Measurements from ENCODE around the gene ECPAS. TPM values are rescaled to one million over a fixed set of nuclear protein-coding genes. Genes with fewer than 3 reads are reported as not detected.
A peak's percentile ranks its signal among the peaks of the same experiment; 100 is the strongest.
"Not testable (repeated sequence)": the region's sequence is repeated elsewhere in the genome, so short reads cannot be mapped to it uniquely, and the experiment has no call there.

The ECPAS gene
- total RNA-seq, 4 donors from 2014 or later = 59.4 to 98.4 (median 86.3) TPM

DNA sequence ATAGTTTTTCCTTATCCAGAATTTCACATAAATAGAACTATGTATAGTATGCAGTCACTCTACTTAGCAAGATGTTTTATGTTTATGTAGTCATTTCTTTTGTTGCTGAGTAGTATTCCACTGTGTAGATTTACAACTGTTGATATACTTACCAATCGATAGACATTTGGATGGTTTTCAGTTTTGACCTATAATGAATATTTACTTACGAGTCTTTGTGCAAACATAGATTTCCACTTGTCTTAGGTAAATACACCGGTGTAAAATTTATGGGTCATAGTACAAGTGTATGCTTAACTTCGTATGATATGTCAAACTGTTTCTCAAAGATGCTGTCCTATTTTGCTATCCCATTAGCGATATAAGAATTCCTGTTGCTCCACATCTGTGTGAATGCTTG is 134.4 kb downstream of the ECPAS start:
- no peaks in the 10 kb centered on the region for H3K4me1 ChIP-seq
- H3K27ac ChIP-seq = no peak overlapping the region
- TF ChIP-seq, protein P1, sequence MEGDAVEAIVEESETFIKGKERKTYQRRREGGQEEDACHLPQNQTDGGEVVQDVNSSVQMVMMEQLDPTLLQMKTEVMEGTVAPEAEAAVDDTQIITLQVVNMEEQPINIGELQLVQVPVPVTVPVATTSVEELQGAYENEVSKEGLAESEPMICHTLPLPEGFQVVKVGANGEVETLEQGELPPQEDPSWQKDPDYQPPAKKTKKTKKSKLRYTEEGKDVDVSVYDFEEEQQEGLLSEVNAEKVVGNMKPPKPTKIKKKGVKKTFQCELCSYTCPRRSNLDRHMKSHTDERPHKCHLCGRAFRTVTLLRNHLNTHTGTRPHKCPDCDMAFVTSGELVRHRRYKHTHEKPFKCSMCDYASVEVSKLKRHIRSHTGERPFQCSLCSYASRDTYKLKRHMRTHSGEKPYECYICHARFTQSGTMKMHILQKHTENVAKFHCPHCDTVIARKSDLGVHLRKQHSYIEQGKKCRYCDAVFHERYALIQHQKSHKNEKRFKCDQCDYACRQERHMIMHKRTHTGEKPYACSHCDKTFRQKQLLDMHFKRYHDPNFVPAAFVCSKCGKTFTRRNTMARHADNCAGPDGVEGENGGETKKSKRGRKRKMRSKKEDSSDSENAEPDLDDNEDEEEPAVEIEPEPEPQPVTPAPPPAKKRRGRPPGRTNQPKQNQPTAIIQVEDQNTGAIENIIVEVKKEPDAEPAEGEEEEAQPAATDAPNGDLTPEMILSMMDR (IDR thresholded peaks at IDR 0.05) = no peak
- TF ChIP-seq POLR2A (IDR thresholded peaks at IDR 0.05) = no peak
- TF ChIP-seq EP300 (IDR thresholded peaks at IDR 0.05) = no peak
- TF ChIP-seq POLR2AphosphoS5 (IDR thresholded peaks at IDR 0.05) = no peak
- H3K9me3 ChIP-seq = no peaks in the 10 kb centered on the region
- H3K27me3 ChIP-seq = no peaks in the 10 kb centered on the region
- DNase-seq (ENCODE audit: low spot score in 2 of 2) = no peak
- no peaks in the 10 kb centered on the region for H3K36me3 ChIP-seq
- 81% methylated on average over 5 of the region's 5 CpGs for WGBS
- H3K4me3 ChIP-seq = no peak overlapping the region

DNA sequence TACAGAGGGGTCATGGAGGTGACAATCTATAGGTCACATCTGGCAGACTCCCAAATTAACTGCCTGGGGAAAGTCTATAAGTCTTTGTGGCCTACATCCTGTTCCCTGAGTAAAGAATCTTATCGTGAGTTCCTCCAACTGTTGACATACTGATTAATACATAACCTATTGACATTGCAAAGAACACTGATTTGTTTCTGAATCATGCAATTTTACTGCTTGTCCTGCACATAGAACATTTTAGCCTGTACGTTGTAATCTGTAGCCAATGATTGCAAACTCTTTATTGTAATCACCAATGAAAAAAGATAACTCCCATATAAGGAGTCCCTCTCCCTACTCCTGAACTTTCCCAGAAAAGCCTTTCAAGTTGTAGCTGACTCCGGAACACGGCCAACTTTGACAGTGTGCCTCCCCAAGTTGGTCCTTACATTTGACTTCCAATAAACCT is 135.3 kb downstream of the ECPAS start:
- no peak for DNase-seq (ENCODE audit: low spot score in 2 of 2)
- Histone ChIP-seq H3K27ac (no peak overlapping the region), H3K27me3 (no peaks in the 10 kb centered on the region), H3K4me3 (no peak overlapping the region), H3K36me3 (no peaks in the 10 kb centered on the region), H3K4me1 (no peaks in the 10 kb centered on the region), H3K9me3 (no peaks in the 10 kb centered on the region)
- WGBS = 68% methylated on average over 4 of the region's 4 CpGs
- TF ChIP-seq, protein P1 (IDR thresholded peaks at IDR 0.05) = no peak
- no peak for TF ChIP-seq POLR2AphosphoS5 (IDR thresholded peaks at IDR 0.05)
- TF ChIP-seq EP300 (IDR thresholded peaks at IDR 0.05) = no peak

DNA sequence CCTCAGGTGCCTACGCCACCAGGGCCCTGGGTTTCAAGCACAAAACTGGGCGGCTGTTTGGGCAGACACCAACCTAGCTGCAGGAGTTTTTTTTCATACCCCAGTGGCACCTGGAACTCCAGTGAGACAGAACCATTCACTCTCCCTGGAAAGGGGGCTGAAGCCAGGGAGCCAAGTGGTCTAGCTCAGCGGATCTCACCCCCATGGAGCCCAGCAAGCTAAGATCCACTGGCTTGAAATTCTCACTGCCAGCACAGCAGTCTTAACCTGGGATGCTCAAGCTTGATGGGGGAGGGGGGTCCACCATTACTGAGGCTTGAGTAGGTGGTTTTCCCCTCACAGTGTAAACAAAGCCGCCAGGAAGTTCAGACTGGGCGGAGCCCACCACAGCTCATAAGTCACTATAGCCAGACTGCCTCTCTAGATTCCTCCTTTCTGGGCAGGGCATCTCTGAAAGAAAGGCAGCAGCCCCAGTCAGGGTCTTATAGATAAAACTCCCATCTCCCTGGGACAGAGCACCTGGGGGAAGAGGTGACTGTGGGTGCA is 149.8 kb downstream of the ECPAS start:
- H3K36me3 ChIP-seq; H3K4me3 ChIP-seq; H3K27me3 ChIP-seq; H3K4me1 ChIP-seq; DNase-seq (ENCODE audit: low spot score in 2 of 2); H3K27ac ChIP-seq; H3K9me3 ChIP-seq: not testable (repeated sequence)
- 86% methylated on average over 1 of the region's 5 CpGs for WGBS

DNA sequence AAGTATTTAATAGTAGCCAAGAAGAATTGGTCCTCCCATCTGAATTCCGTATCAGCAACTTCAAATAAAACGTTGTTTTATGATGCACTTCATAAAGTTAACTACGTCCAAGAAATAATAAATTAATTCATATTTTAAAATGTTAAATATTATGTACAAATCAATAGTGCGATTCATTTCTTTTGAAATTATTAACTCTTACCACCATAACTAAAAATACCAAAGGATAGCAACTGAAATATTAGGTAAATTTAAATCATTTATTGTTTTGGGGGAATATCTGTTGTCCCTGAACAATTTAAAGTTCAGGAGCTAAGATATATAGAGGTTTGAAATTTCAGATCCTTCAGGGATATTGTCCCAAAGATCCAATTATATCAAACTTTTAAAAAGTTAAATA is 154.1 kb downstream of the ECPAS start, which contains the start of gene OR2K2:
OR2K2 (minus strand) TSS at position 101 of the 400 bp plus-strand sequence. CDS start 1,791 bp downstream, outside the sequence.
- no peaks in the 10 kb centered on the region for H3K4me1 ChIP-seq
- no peaks in the 10 kb centered on the region for H3K27me3 ChIP-seq
- no peak within 1 kb of the TSS for H3K4me3 ChIP-seq
- no peak for TF ChIP-seq POLR2AphosphoS5 (IDR thresholded peaks at IDR 0.05)
- TF ChIP-seq, protein P1 (IDR thresholded peaks at IDR 0.05) = no peak
- TF ChIP-seq POLR2A (IDR thresholded peaks at IDR 0.05) = no peak
- TF ChIP-seq EP300 (IDR thresholded peaks at IDR 0.05) = no peak
- no peaks in the 10 kb centered on the region for H3K9me3 ChIP-seq
- no peak for DNase-seq (ENCODE audit: low spot score in 2 of 2)
- H3K36me3 ChIP-seq = no peaks in the 10 kb centered on the region
- H3K27ac ChIP-seq = no peak within 1 kb of the TSS
- WGBS = 89% methylated on average over 4 of the region's 4 CpGs

DNA sequence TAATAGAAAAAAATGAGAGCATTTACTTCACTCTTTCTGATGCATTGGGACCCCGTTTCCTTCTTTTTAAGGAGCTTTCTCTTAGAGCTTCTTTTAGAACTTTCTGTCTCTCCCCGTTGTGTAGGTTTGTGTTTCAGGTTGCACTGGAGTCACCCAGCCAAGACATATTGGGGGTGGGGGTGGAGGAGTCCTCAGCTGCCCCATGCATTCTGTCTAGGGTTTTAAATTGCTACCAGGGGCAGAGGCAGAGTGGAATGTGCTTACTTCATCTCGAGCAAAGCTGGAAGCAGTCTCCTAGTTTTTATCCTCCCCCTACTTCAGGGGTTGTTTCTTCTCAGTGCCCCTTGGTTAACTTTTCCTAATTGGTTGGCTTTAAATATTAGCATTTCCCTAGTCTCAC is 163.6 kb downstream of the ECPAS start:
- Histone ChIP-seq H3K4me1 (no peaks in the 10 kb centered on the region), H3K4me3 (no peak overlapping the region), H3K27me3 (no peaks in the 10 kb centered on the region), H3K36me3 (no peaks in the 10 kb centered on the region), H3K9me3 (no peaks in the 10 kb centered on the region), H3K27ac (no peak overlapping the region)
- TF ChIP-seq EP300 (IDR thresholded peaks at IDR 0.05) (no peak), POLR2A (IDR thresholded peaks at IDR 0.05) (no peak), POLR2AphosphoS5 (IDR thresholded peaks at IDR 0.05) (no peak)
- TF ChIP-seq, protein P1 (IDR thresholded peaks at IDR 0.05) = no peak
- DNase-seq (ENCODE audit: low spot score in 2 of 2) = no peak
- WGBS = 46% methylated on average over 3 of the region's 3 CpGs

DNA sequence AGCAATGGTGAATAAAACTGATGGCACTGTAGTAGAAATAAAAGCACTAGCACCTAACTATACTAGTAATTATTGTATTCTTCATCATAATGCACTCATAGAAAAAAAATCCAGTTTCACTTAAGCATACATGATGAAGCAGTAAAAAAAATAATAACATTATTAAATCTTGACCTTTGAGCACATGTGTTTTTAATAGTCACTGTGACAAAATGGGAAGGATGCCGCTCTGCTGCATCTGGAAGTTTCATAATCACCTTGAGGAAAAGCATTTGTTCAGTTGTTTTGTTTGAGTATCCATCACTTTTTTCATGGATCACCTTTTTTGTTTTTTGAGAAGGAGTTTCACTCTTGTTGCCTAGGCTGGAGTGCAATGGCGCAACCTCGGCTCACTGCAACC is 167.4 kb downstream of the ECPAS start:
- Histone ChIP-seq H3K4me1 (no peaks in the 10 kb centered on the region), H3K4me3 (no peak overlapping the region), H3K9me3 (no peaks in the 10 kb centered on the region), H3K27me3 (no peaks in the 10 kb centered on the region), H3K36me3 (no peaks in the 10 kb centered on the region), H3K27ac (peak overlapping the region; percentile 79)
- no peak for DNase-seq (ENCODE audit: low spot score in 2 of 2)
- TF ChIP-seq POLR2A (IDR thresholded peaks at IDR 0.05) (no peak), POLR2AphosphoS5 (IDR thresholded peaks at IDR 0.05) (peak in 1 of 3 donors; percentile 15)
- WGBS = 60% methylated on average over 3 of the region's 3 CpGs

Other genes starting within 250 kb of the ECPAS start
- not detected for gene OR2K2, start 154.2 kb downstream of the ECPAS start, total RNA-seq
- 1 to 10 TPM; 1.4 to 4.5 (median 2.5) TPM for gene ZNF483, start 40.8 kb upstream of the ECPAS start, total RNA-seq
- gene PTGR1, start 115.3 kb upstream of the ECPAS start, total RNA-seq = 10 to 100 TPM; 18.6 to 51.4 (median 42.4) TPM
- gene DNAJC25, start 147.0 kb upstream of the ECPAS start, total RNA-seq = 1 to 10 TPM; 3.7 to 6.4 (median 5.0) TPM
- gene GNG10, start 177.2 kb upstream of the ECPAS start, total RNA-seq = 10 to 100 TPM; 15.1 to 21.6 (median 19.1) TPM

Data from suprapubic skin (tissue), 4 donors.